Thoracic aorta (tissue), 2 donors: ENCODE data around the gene SP9. TPM values are rescaled to one million over a fixed set of nuclear protein-coding genes. Genes with fewer than 3 reads are reported as not detected.

ENCODE experiments used
- ATAC-seq: fragments of 150-250 bp; one replicate; pipeline ENCODE4 v1.8.0; 2017; ENCODE audit warnings: low read depth; ENCODE audit not compliant: insufficient number of reproducible peaks, low FRiP score
- DNase-seq: peaks from one replicate; pipeline ENCODE4 v3.0.0-alpha.2; 2020; ENCODE audit warnings: low spot score
- H3K27ac ChIP-seq, 2 donors: fragments of 200-600 bp; sonication (generic); 1 replicate in 1 of 2; 2 replicates in 1 of 2; pipeline ENCODE4 v1.5.1; 2016; ENCODE audit warnings: mild to moderate bottlenecking in 2 of 2, moderate library complexity in 2 of 2
- H3K27me3 ChIP-seq: fragments of 200-600 bp; sonication (generic); replicated peaks from 2 replicates; pipeline ENCODE4 v1.6.0; 2016; ENCODE audit warnings: mild to moderate bottlenecking; ENCODE audit not compliant: insufficient read depth
- H3K36me3 ChIP-seq: fragments of 200-600 bp; sonication (generic); one replicate; pipeline ENCODE4 v1.5.1; 2016
- H3K4me1 ChIP-seq, 2 donors: fragments of 200-600 bp; sonication (generic); 1 replicate in 1 of 2; 2 replicates in 1 of 2; pipeline versions ENCODE4 v1.5.1 to v1.6.0; 2016; ENCODE audit warnings: low read depth in 2 of 2, mild to moderate bottlenecking in 1 of 2; ENCODE audit not compliant: control insufficient read depth in 1 of 2
- H3K4me3 ChIP-seq: fragments of 200-600 bp; sonication (generic); 2 replicates; pipeline ENCODE4 v1.5.1; 2016; ENCODE audit warnings: mild to moderate bottlenecking
- H3K9me3 ChIP-seq: fragments of 200-600 bp; sonication (generic); 2 replicates; pipeline ENCODE4 v1.5.1; 2016
- total RNA-seq, 2 donors: library from RNA; depleted of rRNA; stranded (reverse); fragments of >200 nt; gene quantifications; one replicate each; pipeline versions ENCODE4 v1.1.0 to v1.2.3, GENCODE V29; 2016
- TF ChIP-seq, protein P1 (sequence below): fragments of 200-600 bp; sonication (generic); IDR thresholded peaks from one replicate; pipeline ENCODE4 v1.5.1; 2019; ENCODE audit warnings: antibody characterized with exemption

The SP9 gene
- total RNA-seq, 2 donors from 2014 or later: not detected

DNA sequence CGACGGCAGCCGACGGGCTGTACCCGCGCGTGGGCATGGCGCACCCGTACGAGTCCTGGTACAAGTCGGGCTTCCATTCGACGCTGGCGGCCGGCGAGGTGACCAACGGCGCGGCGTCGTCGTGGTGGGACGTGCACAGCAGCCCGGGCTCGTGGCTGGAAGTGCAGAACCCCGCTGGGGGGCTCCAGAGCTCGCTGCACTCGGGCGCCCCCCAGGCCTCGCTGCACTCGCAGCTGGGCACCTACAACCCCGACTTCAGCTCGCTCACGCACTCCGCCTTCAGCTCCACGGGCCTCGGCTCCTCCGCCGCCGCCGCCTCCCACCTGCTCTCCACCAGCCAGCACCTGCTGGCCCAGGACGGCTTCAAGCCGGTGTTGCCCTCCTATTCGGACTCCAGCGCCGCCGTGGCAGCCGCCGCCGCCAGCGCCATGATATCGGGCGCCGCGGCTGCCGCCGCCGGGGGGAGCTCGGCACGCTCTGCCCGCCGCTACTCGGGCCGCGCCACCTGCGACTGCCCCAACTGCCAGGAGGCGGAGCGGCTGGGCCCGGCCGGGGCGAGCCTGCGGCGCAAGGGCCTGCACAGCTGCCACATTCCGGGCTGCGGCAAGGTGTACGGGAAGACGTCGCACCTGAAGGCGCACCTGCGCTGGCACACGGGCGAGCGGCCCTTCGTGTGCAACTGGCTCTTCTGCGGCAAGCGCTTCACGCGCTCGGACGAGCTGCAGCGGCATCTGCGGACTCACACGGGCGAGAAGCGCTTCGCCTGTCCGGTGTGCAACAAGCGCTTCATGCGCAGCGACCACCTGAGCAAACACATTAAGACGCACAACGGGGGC is 2.0 kb downstream of the SP9 start:
- Histone ChIP-seq H3K36me3 (no peaks in the 10 kb centered on the region), H3K4me3 (peak overlapping the region; percentile 65), H3K9me3 (no peaks in the 10 kb centered on the region), H3K27ac (no peak overlapping the region), H3K27me3 (peaks cover 82% of the 10 kb centered on the region), H3K4me1 (peaks cover 27 to 54% of the 10 kb centered on the region in 2 donors)
- TF ChIP-seq, protein P1, sequence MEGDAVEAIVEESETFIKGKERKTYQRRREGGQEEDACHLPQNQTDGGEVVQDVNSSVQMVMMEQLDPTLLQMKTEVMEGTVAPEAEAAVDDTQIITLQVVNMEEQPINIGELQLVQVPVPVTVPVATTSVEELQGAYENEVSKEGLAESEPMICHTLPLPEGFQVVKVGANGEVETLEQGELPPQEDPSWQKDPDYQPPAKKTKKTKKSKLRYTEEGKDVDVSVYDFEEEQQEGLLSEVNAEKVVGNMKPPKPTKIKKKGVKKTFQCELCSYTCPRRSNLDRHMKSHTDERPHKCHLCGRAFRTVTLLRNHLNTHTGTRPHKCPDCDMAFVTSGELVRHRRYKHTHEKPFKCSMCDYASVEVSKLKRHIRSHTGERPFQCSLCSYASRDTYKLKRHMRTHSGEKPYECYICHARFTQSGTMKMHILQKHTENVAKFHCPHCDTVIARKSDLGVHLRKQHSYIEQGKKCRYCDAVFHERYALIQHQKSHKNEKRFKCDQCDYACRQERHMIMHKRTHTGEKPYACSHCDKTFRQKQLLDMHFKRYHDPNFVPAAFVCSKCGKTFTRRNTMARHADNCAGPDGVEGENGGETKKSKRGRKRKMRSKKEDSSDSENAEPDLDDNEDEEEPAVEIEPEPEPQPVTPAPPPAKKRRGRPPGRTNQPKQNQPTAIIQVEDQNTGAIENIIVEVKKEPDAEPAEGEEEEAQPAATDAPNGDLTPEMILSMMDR: no peak
- DNase-seq: no peak
- no peak for ATAC-seq

DNA sequence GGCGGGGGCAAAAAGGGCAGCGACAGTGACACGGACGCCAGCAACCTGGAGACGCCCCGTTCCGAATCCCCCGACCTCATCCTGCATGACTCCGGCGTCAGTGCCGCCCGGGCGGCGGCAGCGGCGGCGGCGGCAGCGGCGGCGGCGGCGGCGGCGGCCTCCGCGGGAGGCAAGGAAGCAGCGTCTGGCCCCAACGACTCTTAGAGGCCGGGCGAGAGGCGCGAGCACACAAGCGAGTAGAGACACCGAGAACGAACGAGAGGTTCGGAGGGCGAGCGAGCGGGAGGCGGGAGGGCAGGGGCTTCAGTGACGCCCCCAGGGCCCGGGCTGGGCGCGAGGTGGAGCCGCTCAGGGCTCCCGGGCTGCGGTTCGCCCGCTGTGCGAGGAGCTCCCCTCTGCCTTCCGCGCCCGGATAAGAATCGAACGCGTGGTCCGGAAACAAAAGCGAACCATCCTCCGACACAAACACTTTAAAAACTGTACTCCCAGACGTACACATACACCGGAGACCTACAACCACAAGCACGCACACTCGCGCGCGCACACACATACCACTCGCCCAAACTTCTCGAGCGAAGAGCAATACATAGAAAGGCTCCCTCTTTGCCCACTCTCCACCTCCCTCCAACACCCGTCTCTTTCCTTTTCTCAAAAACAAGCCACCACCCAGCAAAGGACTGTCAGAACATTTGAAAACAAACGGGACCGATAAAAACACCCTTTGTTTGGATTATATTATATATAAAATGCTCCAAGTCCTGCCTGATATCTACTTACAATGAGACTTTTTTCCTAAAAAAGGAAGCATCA is 2.8 kb downstream of the SP9 start:
- Histone ChIP-seq H3K4me3 (peak overlapping the region; percentile 65), H3K27ac (no peak overlapping the region), H3K4me1 (peaks cover 27 to 62% of the 10 kb centered on the region in 2 donors), H3K9me3 (no peaks in the 10 kb centered on the region), H3K27me3 (peaks cover 82% of the 10 kb centered on the region), H3K36me3 (no peaks in the 10 kb centered on the region)
- TF ChIP-seq, protein P1: no peak
- DNase-seq (no peak), ATAC-seq (no peak)

DNA sequence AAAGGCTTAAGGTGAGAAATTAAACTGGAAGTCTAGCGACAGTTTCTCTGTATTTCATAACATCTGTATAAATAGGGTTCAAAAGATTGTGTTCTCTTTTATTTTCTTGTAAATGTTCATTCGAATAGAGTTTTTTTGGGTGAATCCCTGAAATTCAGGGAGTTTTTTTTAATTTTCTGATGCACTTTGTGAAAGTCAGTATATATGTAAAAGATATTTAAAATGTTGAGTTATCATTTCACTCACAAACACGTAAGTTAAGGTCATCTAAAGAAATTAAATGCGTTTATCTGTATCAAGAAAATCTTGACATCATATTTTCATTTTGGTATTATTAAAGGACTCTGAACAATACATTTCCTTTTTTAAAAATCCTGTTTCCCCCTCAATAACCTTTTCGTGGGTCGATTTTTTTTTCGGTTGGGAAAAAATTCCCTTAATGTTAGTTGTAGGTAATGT is 3.4 kb downstream of the SP9 start:
- no peak overlapping the region for H3K27ac ChIP-seq
- no peak overlapping the region for H3K4me3 ChIP-seq
- no peaks in the 10 kb centered on the region for H3K9me3 ChIP-seq
- H3K36me3 ChIP-seq: no peaks in the 10 kb centered on the region
- H3K4me1 ChIP-seq: peaks cover 27 to 62% of the 10 kb centered on the region in 2 donors
- no peak for DNase-seq
- no peak for ATAC-seq
- TF ChIP-seq, protein P1: no peak
- H3K27me3 ChIP-seq: peaks cover 85% of the 10 kb centered on the region

DNA sequence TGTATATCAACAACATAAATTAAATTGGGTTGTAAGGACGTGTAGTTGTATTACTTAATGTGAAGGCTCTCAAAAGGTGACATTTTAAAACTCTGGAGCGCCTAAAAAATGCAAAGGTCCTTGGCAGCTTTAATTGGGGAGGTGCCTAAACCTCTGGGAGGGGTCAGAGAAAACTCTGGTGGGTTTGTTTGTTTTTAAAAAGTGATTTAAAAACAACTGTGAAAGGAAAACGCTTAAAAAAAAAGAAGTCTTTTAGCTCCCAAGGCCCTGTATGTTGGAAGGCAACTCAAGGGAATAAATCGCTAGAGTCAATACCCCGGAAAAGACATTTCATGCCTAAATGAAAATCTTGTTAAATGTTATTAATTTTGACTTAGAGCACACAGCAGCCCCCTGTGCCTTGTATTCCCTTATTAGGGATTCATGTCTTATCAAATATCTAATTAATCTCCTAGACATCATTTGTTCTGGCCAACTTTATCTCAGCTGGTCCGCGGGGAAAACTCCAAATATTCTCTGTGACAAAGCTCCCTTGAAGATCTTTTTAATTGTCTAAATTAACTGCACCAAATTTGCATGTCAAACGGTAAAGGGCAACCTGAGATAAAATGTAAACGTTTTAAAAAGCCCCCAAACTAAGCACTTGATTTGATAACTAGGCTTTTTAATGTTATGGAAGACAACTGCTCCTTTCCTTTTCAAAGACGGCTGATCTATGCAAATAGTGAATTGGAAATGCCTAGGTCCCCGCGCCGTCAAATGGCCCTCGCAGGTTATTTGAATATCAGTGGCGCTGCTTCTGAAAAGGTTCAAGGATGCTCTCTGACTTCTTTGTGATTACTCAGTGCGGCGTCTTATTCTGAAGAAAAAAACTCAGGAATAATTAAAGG is 4.2 kb downstream of the SP9 start:
- H3K9me3 ChIP-seq: no peaks in the 10 kb centered on the region
- peaks cover 27 to 62% of the 10 kb centered on the region in 2 donors for H3K4me1 ChIP-seq
- no peak overlapping the region for H3K27ac ChIP-seq
- DNase-seq: no peak
- peaks cover 86% of the 10 kb centered on the region for H3K27me3 ChIP-seq
- no peak overlapping the region for H3K4me3 ChIP-seq
- H3K36me3 ChIP-seq: no peaks in the 10 kb centered on the region
- TF ChIP-seq, protein P1: no peak
- no peak for ATAC-seq
